Stimulated activated CD8-positive, alpha-beta memory T cell treated with anti-CD3 and anti-CD28 coated beads, Interleukin-4, amount 100 ng/mL, for 1 hour (primary cell): ENCODE results near the gene LRRC23.
"Not testable (repeated sequence)": the region's sequence is repeated elsewhere in the genome, so short reads cannot be mapped to it uniquely, and the experiment has no call there.

Experiments used
- DNase-seq, 2 donors: peaks; one replicate each; pipeline ENCODE4 v3.0.0-alpha.2; 2020; ENCODE audit warnings: low read depth in 2 of 2, low spot score in 1 of 2

The LRRC23 gene

GRCh38 chr12:6904280-6905276 lies at the start of gene LRRC23:
TSS of gene LRRC23 (plus strand) at chr12:6904822. CDS start at chr12:6905634, 812 bp downstream.
- peak; percentile 95 to 97 for DNase-seq

- DNase-seq, result no peak
These were observed 49.3 kb upstream of the LRRC23 start for GRCh38 chr12:6855322-6855721.

- DNase-seq, result no peak
These were observed 45.8 kb upstream of the LRRC23 start for GRCh38 chr12:6858799-6859198.

- DNase-seq, result no peak
These were observed 44.5 kb upstream of the LRRC23 start for GRCh38 chr12:6860116-6860515.

GRCh38 chr12:6860942-6861341 lies 43.7 kb upstream of the LRRC23 start:
- no peak for DNase-seq

- no peak for DNase-seq
These were observed 43.2 kb upstream of the LRRC23 start for GRCh38 chr12:6861391-6861790.

GRCh38 chr12:6863033-6863432 lies 41.6 kb upstream of the LRRC23 start:
- DNase-seq, result no peak

- no peak for DNase-seq
These were observed 40.9 kb upstream of the LRRC23 start for GRCh38 chr12:6863586-6864321.

- DNase-seq, result not testable (repeated sequence)
These were observed 39.3 kb upstream of the LRRC23 start for GRCh38 chr12:6865307-6865706.

- no peak for DNase-seq
These were observed 38.3 kb upstream of the LRRC23 start for GRCh38 chr12:6866163-6866919.

GRCh38 chr12:6866920-6867412 lies 37.7 kb upstream of the LRRC23 start:
- no peak for DNase-seq

GRCh38 chr12:6867413-6868210 lies 37.0 kb upstream of the LRRC23 start, which contains the start of gene TPI1:
TSS of gene TPI1 (plus strand) at chr12:6867531. CDS start at chr12:6867567, 36 bp downstream.
- DNase-seq, result peak; percentile 49 to 61

GRCh38 chr12:6868211-6869048 lies 36.2 kb upstream of the LRRC23 start:
- no peak for DNase-seq

- peak; percentile 76 to 83 for DNase-seq
These were observed 35.3 kb upstream of the LRRC23 start for GRCh38 chr12:6869049-6870021.

- DNase-seq, result not testable (repeated sequence)
These were observed 34.3 kb upstream of the LRRC23 start for GRCh38 chr12:6870304-6870703.

- DNase-seq, result no peak
These were observed 33.3 kb upstream of the LRRC23 start for GRCh38 chr12:6871052-6871957.
